Pancreas (tissue), 10 donors: ENCODE results near the gene PIAS4. TPM values are rescaled to one million over a fixed set of nuclear protein-coding genes. Genes with fewer than 3 reads are reported as not detected.

Source experiments
- ATAC-seq, 4 donors: fragments of 200-7000 bp; cut with Tn5 transposase; one replicate each; pipeline versions ENCODE4 v1.8.0 to v1.9.1; 2020; ENCODE audit warnings: mild to moderate bottlenecking in 4 of 4, moderate library complexity in 4 of 4
- DNase-seq, 6 donors: peaks; one replicate each; pipeline ENCODE4 v3.0.0-alpha.2; 2020
- FAIRE-seq: peaks from 2 replicates; lab custom pipeline; 2012; peaks lifted over from hg19 to GRCh38; lab: Jason Lieb, UNC
- H3K27ac ChIP-seq, 4 donors: fragments of 200-600 bp; sonication (generic); 1 replicate in 3 of 4; 2 replicates in 1 of 4; pipeline versions ENCODE4 v1.5.0 to v1.8.0; 2020
- H3K27me3 ChIP-seq, 4 donors: fragments of 200-600 bp; one replicate each; pipeline ENCODE4 v1.8.0; 2021
- H3K36me3 ChIP-seq, 3 donors: fragments of 200-600 bp; sonication (generic) in 1 of 3; one replicate each; pipeline versions ENCODE4 v1.5.0 to v1.8.0; 2020 to 2021
- H3K4me1 ChIP-seq, 3 donors: fragments of 200-600 bp; one replicate each; pipeline ENCODE4 v1.8.0; 2021
- H3K4me3 ChIP-seq, 4 donors: fragments of 200-600 bp; sonication (generic) in 2 of 4; one replicate each; pipeline versions ENCODE4 v1.5.0 to v1.8.0; 2020 to 2021
- H3K9me3 ChIP-seq, 4 donors: fragments of 200-600 bp; one replicate each; pipeline ENCODE4 v1.8.0; 2021
- CTCF ChIP-seq, 4 donors: fragments of 200-600 bp; sonication (generic) in 3 of 4; IDR thresholded peaks; one replicate each; pipeline versions ENCODE4 v1.5.0 to v1.8.0; 2021; ENCODE audit warnings: antibody characterized with exemption in 4 of 4
- WGBS, 2 donors: extraction: QIAGEN DNeasy Blood & Tissue Kit; methylation state at CpG; one replicate each; pipeline ENCODE4 v1.1.7; 2013; 5-methylcytosine and 5-hydroxymethylcytosine counted together
- intact Hi-C, 3 donors: fragments of 100-400 bp; cut with DNase I; formaldehyde crosslinking; loops; one replicate each; pipeline versions ENCODE4 v1.11.1 to v1.14.2; 2022
- polyA plus RNA-seq, 2 donors: library from polyadenylated mRNA; stranded (reverse); fragments of 200-250 nt; gene quantifications; one replicate each; pipeline ENCODE4 v1.2.3, GENCODE V29; 2013
- total RNA-seq, 6 donors: library from RNA; stranded (reverse); fragmentation: NEBNext Ultra II Directional in 4 of 6; extraction: Animal tissue kit (Norgen Biotek cat#: 25700) in 4 of 6; gene quantifications; one replicate each; pipeline versions ENCODE4 v1.2.1 to v1.2.4, GENCODE V29; 2021 to 2023
- donor health status: healthy with polysubstance abuse.
- donor health status: DM: no; HTN: no; CAD: no; lungs with moderate emphysema.
- donor health status: DM: no; HTN: no; CAD: no.
- donor health status: control.
- donor health status: control.
- donor health status: Bipolar disorder and iron deficiency.
- donor health status: DM: yes; HTN: yes; CAD: no.
- donor health status: DM: no; HTN: no; CAD: no.
- donor health status: DM: no; HTN: no; CAD: no.
- donor health status: DM: yes; HTN: yes; CAD: no.

The PIAS4 gene
- total and polyA plus RNA-seq, 8 donors = 12.8 to 25.3 (median 15.4) TPM

GRCh38 chr19:4054441-4055208 is 47.1 kb downstream of the PIAS4 start:
- peaks cover 0 to 23% (median 13%) of the 10 kb centered on the region in 3 donors for H3K36me3 ChIP-seq
- no peaks in the 10 kb centered on the region for H3K27me3 ChIP-seq
- DNase-seq (peak in 2 of 6 donors; percentile 6 to 58), FAIRE-seq (no peak), ATAC-seq (no peak)
- intact Hi-C loops = loop anchor here in 1 of 3 donors (5.0 kb wide), 1 partner anchor 37 kb away; no protein-coding TSS in a partner anchor
- H3K27ac ChIP-seq = no peak overlapping the region
- TF ChIP-seq CTCF (IDR thresholded peaks at IDR 0.05) = no peak
- H3K9me3 ChIP-seq = no peaks in the 10 kb centered on the region
- H3K4me1 ChIP-seq = peaks cover 0 to 21% (median 8%) of the 10 kb centered on the region in 3 donors
- WGBS, 2 donors = 95 to 96% methylated on average over 76 to 91 of the region's 91 CpGs
- H3K4me3 ChIP-seq = no peak overlapping the region

GRCh38 chr19:4055209-4055552 is 47.6 kb downstream of the PIAS4 start:
- Histone ChIP-seq H3K36me3 (peaks cover 0 to 23% (median 13%) of the 10 kb centered on the region in 3 donors), H3K27ac (no peak overlapping the region), H3K4me3 (no peak overlapping the region), H3K4me1 (peaks cover 5 to 27% (median 14%) of the 10 kb centered on the region in 3 donors), H3K27me3 (no peaks in the 10 kb centered on the region), H3K9me3 (no peaks in the 10 kb centered on the region)
- FAIRE-seq (no peak), ATAC-seq (no peak), DNase-seq (no peak)
- 95 to 96% methylated on average over 19 to 20 of the region's 20 CpGs for WGBS, 2 donors
- intact Hi-C loops = no loop called here
- TF ChIP-seq CTCF (IDR thresholded peaks at IDR 0.05) = no peak

GRCh38 chr19:4057931-4058692 is 50.6 kb downstream of the PIAS4 start:
- peaks cover 31 to 51% (median 39%) of the 10 kb centered on the region in 3 donors for H3K4me1 ChIP-seq
- intact Hi-C loops = no loop called here
- 55 to 58% methylated on average over 15 to 22 of the region's 22 CpGs for WGBS, 2 donors
- H3K36me3 ChIP-seq = peaks cover 0 to 19% (median 13%) of the 10 kb centered on the region in 3 donors
- peak overlapping the region; percentile 66 to 93 (median 82) for H3K27ac ChIP-seq
- peak; percentile 70 to 80 (median 75) for DNase-seq
- no peak for FAIRE-seq
- TF ChIP-seq CTCF (IDR thresholded peaks at IDR 0.05) = no peak
- H3K4me3 ChIP-seq = no peak overlapping the region
- no peaks in the 10 kb centered on the region for H3K9me3 ChIP-seq
- ATAC-seq = peak; percentile 18 to 58 (median 22)
- no peaks in the 10 kb centered on the region for H3K27me3 ChIP-seq

GRCh38 chr19:4058693-4059452 is 51.3 kb downstream of the PIAS4 start:
- H3K27me3 ChIP-seq = no peaks in the 10 kb centered on the region
- no peak overlapping the region for H3K4me3 ChIP-seq
- H3K9me3 ChIP-seq = no peaks in the 10 kb centered on the region
- intact Hi-C loops = no loop called here
- H3K36me3 ChIP-seq = peaks cover 0 to 11% (median 11%) of the 10 kb centered on the region in 3 donors
- peak in 1 of 4 donors; percentile 0 for ATAC-seq
- peak overlapping the region; percentile 66 to 93 (median 82) for H3K27ac ChIP-seq
- 72% methylated on average over 30 of the region's 30 CpGs for WGBS, 2 donors
- DNase-seq = peak in 2 of 6 donors; percentile 63 to 81
- no peak for FAIRE-seq
- TF ChIP-seq CTCF (IDR thresholded peaks at IDR 0.05) = no peak
- H3K4me1 ChIP-seq = peaks cover 36 to 56% (median 42%) of the 10 kb centered on the region in 3 donors
